Stimulated activated CD8-positive, alpha-beta memory T cell treated with anti-CD3 and anti-CD28 coated beads, Interleukin-12 subunit alpha, Interleukin-12 subunit beta, amount 100 ng/mL, for 1 hour (primary cell): ENCODE results near the gene NUMA1.

Experiments
- DNase-seq: peaks from one replicate; pipeline ENCODE4 v3.0.0-alpha.2; 2020; ENCODE audit warnings: low read depth

NUMA1 gene

GRCh38 chr11:71976551-71976950 lies 103.8 kb downstream of the NUMA1 start:
- DNase-seq, result no peak

- no peak for DNase-seq
These were observed 108.7 kb downstream of the NUMA1 start for GRCh38 chr11:71971680-71972079.

- no peak for DNase-seq
These were observed 115.7 kb downstream of the NUMA1 start for GRCh38 chr11:71964641-71965040.

GRCh38 chr11:71963468-71963867 lies 116.9 kb downstream of the NUMA1 start:
- DNase-seq, result no peak

- no peak for DNase-seq
These were observed 117.8 kb downstream of the NUMA1 start for GRCh38 chr11:71962428-71963038.

GRCh38 chr11:71955898-71956456 lies 124.4 kb downstream of the NUMA1 start:
- DNase-seq, result no peak
